IPS-NIHi11 (cell line): Measurements from ENCODE around the gene INPPL1.
"Not testable (repeated sequence)": the region's sequence is repeated elsewhere in the genome, so short reads cannot be mapped to it uniquely, and the experiment has no call there.

Source experiments
- DNase-seq: peaks from one replicate; pipeline ENCODE4 v3.0.0; 2012; ENCODE audit warnings: mixed read lengths, low spot score

Gene INPPL1

GRCh38 chr11:72243173-72244059, 18.8 kb downstream of the INPPL1 start:
- DNase-seq = no peak

DNA sequence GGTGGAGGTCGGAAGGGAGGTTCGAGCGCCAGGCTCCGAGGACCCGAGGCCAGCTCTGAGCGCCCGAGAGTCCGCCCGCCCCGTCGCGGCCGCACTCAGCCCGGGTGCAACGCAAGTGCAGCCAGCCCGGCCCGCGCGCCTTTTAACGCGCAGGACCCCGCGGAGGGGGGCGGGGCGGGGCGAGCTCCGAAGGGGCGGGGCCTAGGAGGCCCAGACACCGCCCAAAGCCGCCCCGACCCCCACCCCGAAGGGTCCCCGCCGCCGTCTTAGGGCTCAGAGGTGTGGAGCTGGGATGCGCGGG, 19.4 kb downstream of the INPPL1 start, which contains the start of gene PHOX2A:
TSS of gene PHOX2A (minus strand) at position 117 of the 301 bp plus-strand sequence. CDS start 172 bp downstream, outside the sequence.
- peak; percentile 72 for DNase-seq

DNA sequence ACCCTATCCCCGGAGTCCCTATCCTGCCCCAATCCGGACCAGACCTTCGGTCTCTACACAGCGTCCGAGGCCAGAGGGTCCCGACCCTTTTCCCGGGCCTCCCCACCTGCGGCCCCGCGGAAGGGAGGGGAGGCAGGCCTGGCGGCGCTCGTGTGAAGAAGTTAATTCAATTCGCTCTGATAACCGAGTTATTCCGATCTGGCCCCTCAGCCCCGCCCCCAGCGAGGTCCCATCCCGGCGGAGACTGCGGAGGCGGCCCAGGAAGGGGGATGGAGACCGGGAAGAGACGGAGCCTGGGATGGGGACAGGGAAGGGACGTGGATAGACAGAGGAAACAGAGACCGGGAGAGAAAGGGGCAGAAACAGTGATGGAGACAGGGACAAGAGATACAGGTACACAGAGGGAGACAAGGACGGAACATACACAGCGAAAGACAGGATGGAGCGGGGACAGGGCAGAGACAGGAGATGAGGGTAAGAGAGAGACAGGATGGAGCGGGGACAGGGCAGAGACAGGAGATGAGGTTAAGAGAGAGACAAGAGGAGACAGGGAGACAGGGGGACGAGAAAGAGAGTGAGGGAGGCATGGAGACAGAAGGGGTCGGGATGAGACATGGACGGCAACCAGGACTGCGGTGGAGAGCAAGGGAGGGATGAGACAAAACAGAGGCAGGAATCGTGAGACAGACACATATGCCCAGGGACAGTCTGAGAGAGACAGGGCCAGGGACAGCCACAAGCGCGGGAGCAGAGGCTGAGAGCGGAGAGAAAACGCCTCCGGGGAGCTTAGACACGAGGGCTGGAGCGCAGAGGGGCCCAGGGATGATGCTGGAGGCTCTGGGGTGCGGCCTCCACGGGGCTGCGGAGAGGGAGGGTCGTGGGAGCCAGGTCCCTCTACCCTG, 20.0 kb downstream of the INPPL1 start:
- no peak for DNase-seq

GRCh38 chr11:72245263-72245816, 20.8 kb downstream of the INPPL1 start:
- no peak for DNase-seq

- no peak for DNase-seq
Measured at GRCh38 chr11:72247584-72247983, 23.0 kb downstream of the INPPL1 start.

GRCh38 chr11:72249961-72250360, 25.4 kb downstream of the INPPL1 start:
- no peak for DNase-seq

DNA sequence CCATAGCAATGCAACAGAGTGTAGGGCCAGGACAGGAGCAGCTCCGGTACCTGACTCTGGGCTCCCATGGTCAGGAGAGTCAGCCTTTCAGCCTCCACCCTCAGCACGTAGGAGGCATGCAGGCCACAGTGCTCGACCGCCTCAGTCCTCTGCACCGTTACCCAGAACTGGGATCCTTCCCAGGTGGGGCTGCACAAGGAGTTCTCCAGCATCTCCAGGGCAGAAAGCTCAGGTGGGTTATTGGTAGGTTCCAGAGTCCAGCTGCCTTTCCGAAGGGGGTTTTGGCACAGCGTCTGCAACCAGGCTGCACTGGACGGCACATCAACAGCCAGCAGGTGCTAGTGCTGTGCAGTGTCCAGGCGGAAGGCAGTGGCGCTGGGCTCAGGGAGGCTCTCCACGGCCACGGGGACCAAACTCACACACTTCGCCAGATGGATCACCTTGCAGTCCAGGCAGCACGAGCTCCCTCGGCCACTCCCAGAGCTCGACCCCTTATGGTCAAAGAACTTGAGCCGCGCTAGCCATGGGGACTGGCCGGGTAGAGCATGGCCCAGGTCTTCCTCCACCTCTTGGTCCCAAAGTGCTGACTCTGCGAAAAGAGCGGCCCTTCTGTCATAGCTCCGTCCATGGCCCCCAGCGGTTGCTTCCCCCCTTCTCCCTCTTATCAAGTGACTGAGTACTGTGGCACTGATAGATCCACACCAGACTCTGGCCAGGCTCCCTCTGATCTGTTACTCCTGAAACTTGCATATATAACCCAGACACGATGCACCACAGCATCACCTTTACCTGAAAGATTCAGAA, 26.3 kb downstream of the INPPL1 start:
- no peak for DNase-seq

DNA sequence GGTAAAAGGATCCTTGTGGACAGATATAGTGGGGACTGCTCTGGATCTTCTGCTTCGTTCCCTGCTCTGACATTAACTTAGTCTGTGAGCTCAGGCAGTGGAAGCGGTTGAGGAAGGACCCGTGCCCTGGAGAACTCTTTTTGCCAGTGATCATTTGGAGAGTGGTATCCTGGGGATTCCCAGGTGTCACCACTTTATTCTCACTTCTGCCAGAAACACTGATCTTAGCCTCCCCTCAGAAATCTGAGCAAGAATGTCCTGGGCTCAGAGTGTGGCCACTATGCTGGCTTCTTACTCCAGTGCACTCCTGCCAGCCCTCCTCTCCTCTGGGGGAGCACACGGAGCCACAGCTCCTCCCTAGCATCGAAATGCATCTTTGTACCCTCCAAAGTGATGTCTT, 27.0 kb downstream of the INPPL1 start:
- DNase-seq = no peak

DNA sequence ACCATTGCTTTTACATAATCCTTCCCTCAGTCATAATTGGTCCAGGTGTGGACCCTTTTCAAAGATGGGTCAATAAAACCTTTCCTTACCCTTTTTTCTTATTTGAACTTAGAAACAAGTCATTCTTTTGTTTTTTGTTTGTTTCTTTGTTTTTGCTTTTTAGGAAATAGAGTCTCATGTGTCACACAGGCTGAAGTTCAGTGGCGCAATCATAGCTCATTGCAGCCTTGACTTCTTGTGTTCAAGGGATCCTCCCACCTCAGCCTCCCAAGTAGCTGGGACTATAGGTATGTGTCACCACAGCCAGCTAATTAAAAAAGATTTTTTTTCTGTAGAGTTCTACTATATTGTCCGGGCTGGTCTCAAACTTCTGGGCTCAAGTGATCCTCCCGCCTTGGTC, 28.8 kb downstream of the INPPL1 start:
- DNase-seq = no peak

- no peak for DNase-seq
Measured at GRCh38 chr11:72254299-72254993, 29.9 kb downstream of the INPPL1 start.

- no peak for DNase-seq
Measured at GRCh38 chr11:72257570-72257969, 33.0 kb downstream of the INPPL1 start.

- no peak for DNase-seq
Measured at GRCh38 chr11:72259490-72259889, 34.9 kb downstream of the INPPL1 start.

DNA sequence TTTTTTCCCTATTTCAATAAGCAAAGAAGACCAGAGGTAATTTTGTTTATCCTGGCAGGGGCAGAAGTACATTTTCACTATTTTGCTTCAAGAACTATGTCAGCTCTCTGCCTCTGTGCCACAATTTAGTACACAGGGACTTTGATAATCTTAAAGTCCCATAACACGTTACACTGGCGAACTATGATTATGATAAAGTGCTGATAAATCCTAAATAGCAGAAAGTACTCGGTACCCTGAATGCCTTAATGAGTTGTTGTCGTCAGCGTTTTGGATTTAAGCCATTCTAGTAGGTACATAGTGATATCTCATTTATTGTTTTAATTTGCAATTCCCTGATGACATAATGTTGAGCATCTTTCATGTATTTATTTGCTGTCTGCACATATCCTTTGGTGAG, 36.0 kb downstream of the INPPL1 start:
- no peak for DNase-seq

DNA sequence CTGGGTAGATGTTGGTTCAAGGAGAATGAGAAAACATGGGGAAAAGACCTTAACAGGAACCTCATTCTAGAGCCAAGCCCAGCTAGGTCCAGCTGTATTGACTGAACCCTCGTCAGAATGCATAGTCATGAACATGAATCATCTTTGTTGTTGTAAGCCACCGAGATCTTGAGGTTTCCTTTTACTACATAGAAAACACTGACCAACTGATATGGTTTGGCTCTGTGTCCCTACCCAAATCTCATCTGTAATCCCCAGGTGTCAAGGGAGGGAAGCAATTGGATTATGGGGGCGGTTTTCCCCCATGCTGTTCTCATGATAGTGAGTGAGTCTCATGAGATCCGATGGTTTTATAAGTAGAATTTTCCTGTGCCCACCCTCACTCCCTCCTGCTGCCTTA, 38.8 kb downstream of the INPPL1 start:
- DNase-seq = no peak

DNA sequence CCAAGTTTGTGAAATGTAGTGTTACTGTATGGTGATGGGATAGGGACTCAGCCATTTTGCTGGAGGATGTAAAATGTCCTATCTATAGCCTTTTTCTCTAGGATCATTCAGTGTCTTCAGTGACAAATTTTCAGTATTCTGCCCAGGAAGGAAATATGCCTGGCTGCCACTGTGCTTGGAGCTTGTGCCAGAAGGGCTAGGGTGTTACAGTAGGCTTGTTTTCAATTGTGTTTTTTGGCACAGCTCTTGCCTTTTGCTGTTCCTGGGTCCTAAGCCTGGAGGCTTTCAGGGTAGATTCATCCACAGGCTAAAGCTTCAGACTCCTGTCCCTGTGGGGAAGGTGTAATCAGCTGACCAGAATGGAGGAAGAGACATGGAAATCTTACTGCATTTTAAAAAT, 41.4 kb downstream of the INPPL1 start:
- no peak for DNase-seq

DNA sequence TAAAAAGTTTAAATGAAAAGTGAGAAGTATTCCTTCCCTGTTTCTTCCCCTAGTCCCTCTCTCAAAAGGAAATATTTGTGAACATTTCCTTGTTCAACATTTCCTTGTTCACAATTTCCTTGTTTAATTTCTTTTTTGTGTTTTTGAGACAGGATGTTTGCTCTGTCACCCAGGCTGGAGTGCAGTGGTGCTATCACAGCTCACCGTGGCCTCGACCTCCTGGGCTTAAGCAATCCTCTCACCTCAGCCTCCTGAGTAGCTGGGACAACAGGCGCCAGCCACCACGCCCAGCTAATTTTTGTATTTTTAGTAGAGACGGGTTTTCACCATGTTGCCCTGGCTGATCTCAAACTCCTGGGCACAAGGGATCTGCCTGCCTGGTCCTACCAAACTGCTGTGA, 42.4 kb downstream of the INPPL1 start:
- DNase-seq = not testable (repeated sequence)

GRCh38 chr11:72267956-72268617, 43.5 kb downstream of the INPPL1 start:
- no peak for DNase-seq

DNA sequence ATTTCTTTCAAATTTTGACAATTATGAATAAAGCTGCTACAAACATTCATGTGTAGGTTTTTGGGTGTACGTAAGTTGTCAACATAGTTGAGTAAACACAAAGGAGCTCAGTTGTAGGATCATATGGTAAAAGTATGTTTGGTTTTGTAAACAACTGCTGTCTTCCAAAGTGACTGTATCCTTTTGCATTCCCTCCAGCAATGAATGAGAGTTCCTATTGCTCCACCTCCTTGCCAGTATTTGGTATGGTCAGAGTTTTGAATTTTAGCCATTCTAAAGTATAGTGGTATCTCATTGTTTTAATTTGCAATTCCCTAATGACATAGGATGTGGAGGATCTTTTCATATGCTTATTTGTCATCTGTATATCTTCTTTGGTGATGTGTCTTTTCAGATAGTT, 47.4 kb downstream of the INPPL1 start:
- no peak for DNase-seq

DNA sequence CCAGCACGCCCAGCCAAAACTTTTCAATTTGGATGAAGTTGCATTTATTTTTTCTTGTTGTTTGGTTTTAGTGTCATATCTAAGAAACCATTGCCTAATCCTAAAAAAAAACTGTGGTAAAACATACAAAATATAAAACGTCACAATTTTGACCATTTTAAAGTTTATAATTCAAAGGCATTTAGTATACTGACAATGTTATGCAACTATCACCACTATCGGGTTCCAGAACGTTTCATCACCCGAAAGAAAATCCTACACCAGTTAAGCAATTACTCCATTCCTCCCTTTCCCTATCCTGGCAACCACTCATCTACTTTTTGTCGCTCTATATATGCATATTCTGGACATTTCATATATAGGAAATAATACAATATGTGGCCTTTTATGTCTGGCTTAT, 49.9 kb downstream of the INPPL1 start:
- DNase-seq = no peak

DNA sequence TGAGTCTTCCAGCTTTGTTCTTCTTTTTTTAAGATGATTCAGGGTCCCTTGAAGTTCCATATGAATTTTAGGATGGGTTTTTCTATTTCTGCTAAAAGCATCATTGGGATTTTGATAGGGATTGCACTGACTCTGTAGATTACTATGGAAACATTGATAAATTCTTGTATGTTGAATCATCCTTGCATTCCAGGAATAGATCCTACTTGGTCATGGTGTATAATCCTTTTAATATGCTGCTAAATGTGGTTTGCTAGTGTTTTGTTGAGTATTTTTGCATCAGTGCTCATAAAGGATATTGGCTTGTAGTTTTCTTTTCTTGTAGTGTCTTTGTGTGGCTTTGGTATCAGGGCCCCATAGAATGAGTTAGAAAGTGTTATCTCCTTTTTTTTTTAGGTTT, 54.3 kb downstream of the INPPL1 start:
- no peak for DNase-seq

GRCh38 chr11:72280037-72280436, 55.5 kb downstream of the INPPL1 start:
- no peak for DNase-seq
